ENCODE results near the gene KBTBD7.
"Not testable (repeated sequence)": the region's sequence is repeated elsewhere in the genome, so short reads cannot be mapped to it uniquely, and the experiment has no call there.

KBTBD7 gene

GRCh38 chr13:41196011-41196410, 1.6 kb upstream of the KBTBD7 start:
- no peak for DNase-seq

- no peak for DNase-seq
Measured at GRCh38 chr13:41193469-41193868, 900 bp downstream of the KBTBD7 start.

DNA sequence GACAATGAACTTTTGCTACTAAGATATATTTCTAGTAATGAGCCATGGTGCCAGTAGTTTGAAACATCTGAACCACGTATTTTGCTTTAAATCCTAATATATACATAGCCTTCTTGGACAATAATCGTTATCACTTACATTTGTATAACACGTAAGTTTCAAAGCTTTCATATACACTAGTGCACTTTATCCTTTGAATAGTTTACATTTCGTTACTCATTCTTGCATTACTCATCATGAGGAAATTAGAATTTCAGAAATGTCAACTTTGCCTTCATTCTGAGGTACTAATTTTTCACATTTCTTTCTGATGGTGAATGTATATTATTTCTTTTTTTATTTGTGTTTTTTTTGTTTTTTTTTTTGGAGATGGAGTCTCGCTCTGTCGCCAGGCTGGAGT, 5.8 kb downstream of the KBTBD7 start:
- DNase-seq: no peak

DNA sequence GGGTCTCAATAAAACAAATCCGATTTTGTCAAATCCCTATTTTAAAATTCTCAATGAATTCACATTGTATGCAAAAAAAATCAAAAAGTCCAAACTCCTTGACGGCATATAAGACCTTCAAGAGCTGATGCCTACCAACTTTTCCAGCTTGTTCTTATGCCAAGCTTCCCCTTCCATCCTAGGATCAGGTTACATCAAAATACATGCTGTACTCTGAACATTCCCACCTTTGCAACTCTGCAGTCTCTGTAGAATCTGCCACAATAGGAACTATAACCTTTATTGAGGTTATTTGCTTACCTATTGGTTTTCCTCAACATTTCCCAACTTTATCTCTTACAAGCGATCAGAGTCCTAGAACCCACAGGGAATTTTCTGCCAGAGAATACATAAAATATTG, 7.9 kb downstream of the KBTBD7 start:
- no peak for DNase-seq

DNA sequence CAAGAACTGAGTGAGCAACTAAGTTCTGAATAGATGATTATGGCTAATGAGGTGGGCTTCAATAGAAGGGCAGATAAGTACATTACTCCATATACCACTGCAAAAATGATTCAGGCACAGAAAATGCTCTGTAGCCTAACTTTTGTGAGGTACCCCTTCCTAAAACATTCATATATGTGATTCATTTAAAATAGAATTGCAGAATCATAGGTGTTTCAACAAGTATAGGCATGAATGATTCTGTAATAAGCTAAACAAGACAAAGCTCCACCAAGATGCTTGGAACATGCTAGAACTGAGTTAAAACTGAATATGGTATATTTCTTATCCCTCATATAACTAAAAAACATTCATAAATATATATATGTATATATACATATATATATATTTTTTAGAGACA, 12.1 kb downstream of the KBTBD7 start:
- no peak for DNase-seq

DNA sequence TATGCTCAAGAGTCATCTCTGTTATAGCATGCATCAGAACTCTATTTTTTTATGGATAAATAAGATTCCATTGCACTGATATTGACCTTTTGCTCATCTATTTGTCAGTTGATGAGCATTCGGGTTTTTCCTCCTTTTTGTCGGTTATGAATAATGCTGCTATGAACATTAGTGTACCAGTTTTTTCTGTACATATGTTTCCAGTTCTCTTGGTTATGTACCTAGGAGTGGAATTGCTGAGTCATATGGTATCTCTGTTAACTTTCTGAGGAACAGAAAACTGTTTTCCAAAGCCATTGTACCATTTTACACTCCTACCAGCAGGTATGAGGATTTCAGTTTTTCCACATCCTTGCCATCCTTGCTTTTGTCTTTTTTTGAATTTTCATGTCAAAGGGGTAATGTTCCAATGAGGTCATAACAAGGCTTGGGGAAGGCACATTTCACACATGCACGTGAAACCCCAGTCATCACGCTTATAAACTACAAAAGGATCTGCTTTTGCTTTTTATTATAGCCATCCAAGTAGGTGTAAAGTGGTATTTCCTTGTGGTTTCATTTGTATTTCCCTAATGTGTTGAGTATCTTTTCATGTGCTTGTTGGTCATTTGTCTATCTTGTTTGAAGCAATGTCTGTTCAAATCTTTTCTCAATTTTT, 14.6 kb downstream of the KBTBD7 start:
- no peak for DNase-seq

DNA sequence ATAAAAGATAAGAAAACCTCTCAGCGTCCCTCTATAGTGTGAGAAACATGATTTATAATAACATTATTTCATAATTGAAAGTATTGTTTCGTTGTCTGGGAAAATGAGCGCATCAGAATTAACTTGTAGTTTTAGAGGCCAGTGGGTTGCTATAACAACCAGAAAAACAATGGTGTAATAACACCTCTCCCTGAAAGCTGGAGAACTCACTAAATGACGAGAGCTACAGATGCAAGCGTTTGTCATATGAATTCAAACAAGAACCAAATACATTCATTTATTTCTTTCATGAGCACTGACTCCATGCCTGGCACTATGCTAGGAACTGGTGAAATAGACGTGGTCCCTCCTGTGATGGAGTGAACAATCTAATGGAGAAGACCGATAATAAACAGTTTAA, 16.3 kb downstream of the KBTBD7 start:
- no peak for DNase-seq

GRCh38 chr13:41177616-41178015, 16.8 kb downstream of the KBTBD7 start:
- DNase-seq: no peak

GRCh38 chr13:41175576-41175975, 18.8 kb downstream of the KBTBD7 start:
- DNase-seq: not testable (repeated sequence)

DNA sequence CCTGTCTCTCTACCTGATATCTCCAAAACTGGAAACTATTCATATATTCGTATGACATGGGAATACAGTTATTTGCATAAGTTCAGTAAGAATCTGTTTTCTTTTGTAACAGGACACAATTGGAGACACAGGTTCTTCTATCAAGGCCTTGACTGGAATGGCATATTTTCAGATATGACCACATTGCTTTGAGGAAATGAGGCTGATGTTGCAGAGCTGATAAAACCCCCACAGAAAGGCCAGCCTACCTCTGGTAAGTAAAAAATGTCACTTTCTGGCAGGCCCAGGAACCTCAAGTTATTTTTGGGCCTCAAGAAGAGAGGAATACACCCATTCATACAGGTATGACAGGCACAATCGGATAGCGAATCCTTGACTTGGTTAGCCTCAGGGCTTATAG, 32.2 kb downstream of the KBTBD7 start:
- no peak for DNase-seq

DNA sequence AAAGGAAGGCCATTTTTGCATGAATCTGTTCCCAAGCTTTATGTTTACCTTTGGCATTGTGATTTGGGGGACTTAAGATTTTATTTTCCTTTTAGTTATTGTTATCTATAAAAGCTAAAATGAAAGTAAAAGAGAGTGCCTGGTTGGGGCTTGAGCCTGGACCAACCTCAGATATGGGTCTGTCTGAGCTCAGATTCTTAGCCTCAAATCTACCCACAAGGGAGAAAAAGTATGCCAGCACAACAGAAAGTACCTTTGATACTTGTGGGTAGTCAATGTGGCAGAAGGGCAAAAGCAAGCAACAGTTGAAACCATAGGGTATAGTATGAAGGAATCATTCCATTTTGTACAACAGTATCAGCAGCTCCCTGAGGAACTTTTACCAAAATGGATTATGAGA, 35.2 kb downstream of the KBTBD7 start:
- DNase-seq: no peak

- DNase-seq: no peak
Measured at GRCh38 chr13:41157048-41157717, 37.2 kb downstream of the KBTBD7 start.

- no peak for DNase-seq
Measured at GRCh38 chr13:41156620-41157019, 37.7 kb downstream of the KBTBD7 start.

GRCh38 chr13:41154042-41154441, 40.3 kb downstream of the KBTBD7 start:
- DNase-seq: no peak

DNA sequence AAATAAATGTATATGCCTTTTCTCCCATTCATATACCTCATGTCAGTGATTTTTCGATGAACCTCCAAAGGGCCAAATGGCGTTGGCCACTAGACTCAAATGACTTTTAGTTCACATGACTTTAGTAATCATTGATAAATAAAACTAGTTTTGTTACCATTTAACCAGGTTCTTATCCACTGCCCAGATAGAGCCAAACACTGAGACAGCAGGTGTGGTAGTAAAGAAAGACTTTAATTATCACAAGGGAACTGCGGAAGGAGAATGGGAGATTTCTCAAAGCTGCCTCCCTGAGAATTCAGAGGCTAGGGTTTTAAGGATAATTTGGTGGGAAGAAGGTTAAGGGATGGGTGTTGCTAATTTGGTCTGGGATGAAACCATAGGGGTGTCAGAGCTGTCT, 42.4 kb downstream of the KBTBD7 start:
- DNase-seq: no peak

GRCh38 chr13:41150058-41150457, 44.3 kb downstream of the KBTBD7 start:
- DNase-seq: no peak

DNA sequence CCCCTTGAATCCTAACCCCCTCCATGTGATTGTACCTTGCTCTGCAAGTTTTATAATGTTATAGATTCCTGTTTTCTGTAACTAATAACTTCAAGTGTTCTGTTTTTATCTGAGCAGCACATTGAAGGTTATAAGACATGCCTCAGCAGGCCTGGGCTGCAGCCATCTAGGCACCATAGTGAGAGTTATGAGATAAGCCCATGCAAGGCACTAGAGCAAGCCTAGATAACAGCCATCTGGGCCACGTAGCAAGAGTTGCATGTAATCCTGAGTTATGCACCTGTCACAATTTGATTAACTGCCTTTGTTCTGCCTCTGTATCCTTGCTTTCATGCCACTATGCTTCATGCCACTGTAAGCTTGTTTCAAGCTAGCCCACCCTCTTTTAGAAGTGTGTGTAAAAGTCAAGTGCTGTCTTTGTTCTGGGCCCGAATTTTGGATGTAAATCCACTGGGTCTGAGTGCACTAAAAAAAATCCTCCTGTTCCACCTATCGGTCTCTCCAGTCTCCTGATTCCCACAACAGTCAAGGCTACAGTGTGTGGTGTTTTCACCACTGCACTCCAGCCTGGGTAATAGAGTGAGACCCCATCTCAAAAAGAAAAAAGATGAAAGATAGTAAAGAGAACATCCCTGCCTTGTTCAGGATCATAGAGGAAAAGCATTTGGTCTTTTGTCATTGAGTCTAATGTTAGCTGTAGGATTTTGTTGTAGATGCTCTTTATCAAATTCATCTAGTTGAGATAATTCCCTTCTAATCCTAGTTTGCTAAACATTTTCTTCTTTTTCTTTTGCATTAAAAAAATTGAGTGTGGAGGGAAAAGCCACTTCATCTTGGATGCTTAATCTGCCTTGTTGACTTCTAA, 45.7 kb downstream of the KBTBD7 start:
- no peak for DNase-seq

DNA sequence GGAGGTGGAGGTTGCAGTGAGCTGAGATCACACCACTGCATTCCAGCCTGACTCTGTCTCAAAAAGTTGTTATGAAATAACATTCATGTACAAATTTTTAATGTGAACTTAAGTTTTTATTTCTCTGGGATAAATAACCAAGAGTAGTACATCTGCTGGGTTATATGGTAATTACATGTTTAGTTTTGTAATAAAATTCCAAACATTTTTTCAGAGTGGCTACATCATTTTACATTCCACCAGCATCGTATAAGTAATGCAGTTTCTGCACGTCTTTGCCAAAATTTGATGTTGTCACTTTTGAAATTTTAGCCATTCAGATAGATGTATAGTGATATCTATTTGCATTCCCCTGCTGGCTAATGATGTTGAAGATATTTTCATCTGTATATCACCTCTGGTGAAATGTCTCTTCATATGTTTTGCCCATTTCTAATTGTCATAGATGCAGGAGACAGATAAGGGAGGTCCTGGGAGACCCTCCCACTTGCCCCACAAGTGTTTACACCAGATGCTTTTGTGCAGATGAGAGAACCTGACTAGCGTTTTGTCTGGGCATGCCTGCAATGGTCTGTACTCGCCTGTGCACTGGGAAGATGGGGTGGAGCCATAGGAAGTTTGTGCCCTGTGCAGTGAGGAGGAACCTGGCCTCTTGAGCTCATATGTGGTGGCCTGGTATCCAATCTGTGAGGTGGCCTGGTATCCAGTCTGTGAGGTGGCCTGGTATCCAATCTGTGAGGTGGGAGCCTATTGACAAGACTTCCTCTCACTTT, 49.0 kb downstream of the KBTBD7 start:
- no peak for DNase-seq

GRCh38 chr13:41144576-41144975, 49.8 kb downstream of the KBTBD7 start:
- no peak for DNase-seq
